Neutrophil (primary cell): Measurements from ENCODE around the gene DNAJC17.

Experiments used
- H3K27ac ChIP-seq: fragments of 200-600 bp; sonication (generic); 2 replicates; pipeline ENCODE4 v1.5.1; 2016; ENCODE audit warnings: mild to moderate bottlenecking, moderate library complexity
- H3K27me3 ChIP-seq: fragments of 200-600 bp; sonication (generic); 2 replicates; pipeline ENCODE4 v1.6.0; 2016; ENCODE audit warnings: mild to moderate bottlenecking
- H3K36me3 ChIP-seq: fragments of 200-600 bp; sonication (generic); 2 replicates; pipeline ENCODE4 v1.5.1; 2017
- H3K4me1 ChIP-seq, 2 experiments: fragments of 200-600 bp in 1 of 2; sonication (generic) in 1 of 2; 1 replicate in 1 of 2; 2 replicates in 1 of 2; pipeline versions ENCODE4 v1.5.1 to v1.6.1; 2013 to 2016; ENCODE audit warnings: low read depth in 1 of 2, low read length in 1 of 2, mild to moderate bottlenecking in 1 of 2, moderate library complexity in 1 of 2; ENCODE audit not compliant: control insufficient read depth in 1 of 2, insufficient read depth in 1 of 2
- H3K4me3 ChIP-seq, 2 experiments: fragments of 200-600 bp in 1 of 2; sonication (generic) in 1 of 2; 1 replicate in 1 of 2; 2 replicates in 1 of 2; pipeline ENCODE4 v1.5.1; 2013 to 2016; ENCODE audit warnings: low read depth in 1 of 2, low read length in 1 of 2, mild to moderate bottlenecking in 1 of 2, moderate library complexity in 1 of 2
- H3K9me3 ChIP-seq: fragments of 200-600 bp; sonication (generic); 2 replicates; pipeline ENCODE4 v1.5.1; 2016
- TF ChIP-seq, protein P1 (sequence below): fragments of 200-600 bp; sonication (generic); IDR thresholded peaks from 2 replicates; pipeline ENCODE4 v1.5.1; 2016; ENCODE audit warnings: antibody characterized with exemption

The DNAJC17 gene

DNA sequence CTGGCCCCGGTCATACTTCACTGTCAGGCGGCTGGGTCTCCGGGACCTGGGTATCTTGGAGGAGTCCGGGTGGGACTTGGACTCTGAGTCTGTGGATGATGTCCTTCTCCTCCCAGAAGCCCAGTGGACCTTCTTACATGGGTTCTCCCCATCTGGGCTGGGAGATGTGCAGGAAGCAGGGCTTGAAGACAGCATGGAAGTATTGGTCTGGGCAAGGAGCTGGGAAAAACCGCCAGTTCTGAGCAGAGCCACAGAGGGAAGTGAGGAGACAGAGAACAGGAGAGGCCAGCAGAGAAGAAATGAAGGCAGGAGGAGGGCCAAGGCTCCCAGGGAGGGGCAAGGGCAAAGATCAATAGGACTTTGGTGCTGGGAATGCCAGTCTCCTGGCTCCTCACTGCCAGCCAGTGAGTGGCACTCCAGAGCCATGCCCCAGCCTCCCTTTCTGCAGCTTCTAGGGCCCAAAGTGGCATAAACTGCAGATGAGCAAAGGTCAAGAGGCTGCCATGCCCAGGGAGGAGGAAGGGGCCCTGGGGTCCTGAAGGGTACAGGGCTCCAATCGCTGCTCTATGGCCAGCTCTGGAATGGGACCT lies 21.3 kb upstream of the DNAJC17 start, which contains the start of gene PPP1R14D:
Gene PPP1R14D, minus strand, starts transcription at position 262 of the 590 bp plus-strand sequence. Its CDS starts 67 bp downstream, at position 195.
- TF ChIP-seq, protein P1, sequence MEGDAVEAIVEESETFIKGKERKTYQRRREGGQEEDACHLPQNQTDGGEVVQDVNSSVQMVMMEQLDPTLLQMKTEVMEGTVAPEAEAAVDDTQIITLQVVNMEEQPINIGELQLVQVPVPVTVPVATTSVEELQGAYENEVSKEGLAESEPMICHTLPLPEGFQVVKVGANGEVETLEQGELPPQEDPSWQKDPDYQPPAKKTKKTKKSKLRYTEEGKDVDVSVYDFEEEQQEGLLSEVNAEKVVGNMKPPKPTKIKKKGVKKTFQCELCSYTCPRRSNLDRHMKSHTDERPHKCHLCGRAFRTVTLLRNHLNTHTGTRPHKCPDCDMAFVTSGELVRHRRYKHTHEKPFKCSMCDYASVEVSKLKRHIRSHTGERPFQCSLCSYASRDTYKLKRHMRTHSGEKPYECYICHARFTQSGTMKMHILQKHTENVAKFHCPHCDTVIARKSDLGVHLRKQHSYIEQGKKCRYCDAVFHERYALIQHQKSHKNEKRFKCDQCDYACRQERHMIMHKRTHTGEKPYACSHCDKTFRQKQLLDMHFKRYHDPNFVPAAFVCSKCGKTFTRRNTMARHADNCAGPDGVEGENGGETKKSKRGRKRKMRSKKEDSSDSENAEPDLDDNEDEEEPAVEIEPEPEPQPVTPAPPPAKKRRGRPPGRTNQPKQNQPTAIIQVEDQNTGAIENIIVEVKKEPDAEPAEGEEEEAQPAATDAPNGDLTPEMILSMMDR, result no peak
- no peaks in the 10 kb centered on the region for H3K4me1 ChIP-seq
- H3K36me3 ChIP-seq, result no peaks in the 10 kb centered on the region

DNA sequence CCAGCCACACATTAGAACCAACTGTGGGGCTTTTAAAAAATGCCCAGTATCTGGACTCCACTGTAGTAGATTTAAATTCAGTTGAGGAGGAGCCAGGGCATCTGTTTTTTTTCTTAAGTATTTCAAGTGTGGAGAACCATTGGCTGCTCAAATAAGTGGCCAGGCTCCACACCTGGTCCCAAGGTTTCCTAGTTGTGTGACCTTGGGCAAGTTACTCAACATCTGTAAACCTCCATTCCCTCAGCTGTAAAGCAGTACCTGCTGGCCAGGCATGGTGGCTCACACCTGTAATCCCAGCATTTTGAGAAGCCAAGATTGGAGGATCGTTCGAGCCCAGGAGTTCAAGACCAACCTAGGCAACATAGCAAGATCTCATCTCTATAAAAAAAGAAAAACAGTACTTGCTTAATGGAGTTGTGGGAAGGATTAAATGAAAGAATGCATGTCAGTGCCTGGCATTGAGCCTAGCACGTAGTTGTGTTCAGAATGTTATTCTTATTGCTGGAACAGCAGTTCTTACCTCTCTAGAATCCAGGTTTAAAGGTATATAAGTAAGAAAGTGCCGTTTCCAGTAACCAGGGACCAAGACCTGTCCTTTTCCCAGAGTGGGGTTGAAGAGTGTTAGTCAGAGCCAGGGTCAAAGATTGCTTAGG lies 19.3 kb upstream of the DNAJC17 start:
- Histone ChIP-seq H3K27me3 (peaks cover 8% of the 10 kb centered on the region), H3K4me3 (no peak overlapping the region), H3K9me3 (no peaks in the 10 kb centered on the region), H3K27ac (no peak overlapping the region), H3K4me1 (no peaks in the 10 kb centered on the region), H3K36me3 (no peaks in the 10 kb centered on the region)
- TF ChIP-seq, protein P1, result no peak

More for the DNA sequence above, 21.3 kb upstream of the DNAJC17 start, which contains the start of gene PPP1R14D:
- H3K4me3 ChIP-seq, result no peak within 1 kb of the TSS
- peaks cover 8% of the 10 kb centered on the region for H3K27me3 ChIP-seq
- no peak within 1 kb of the TSS for H3K27ac ChIP-seq
- no peaks in the 10 kb centered on the region for H3K9me3 ChIP-seq

DNA sequence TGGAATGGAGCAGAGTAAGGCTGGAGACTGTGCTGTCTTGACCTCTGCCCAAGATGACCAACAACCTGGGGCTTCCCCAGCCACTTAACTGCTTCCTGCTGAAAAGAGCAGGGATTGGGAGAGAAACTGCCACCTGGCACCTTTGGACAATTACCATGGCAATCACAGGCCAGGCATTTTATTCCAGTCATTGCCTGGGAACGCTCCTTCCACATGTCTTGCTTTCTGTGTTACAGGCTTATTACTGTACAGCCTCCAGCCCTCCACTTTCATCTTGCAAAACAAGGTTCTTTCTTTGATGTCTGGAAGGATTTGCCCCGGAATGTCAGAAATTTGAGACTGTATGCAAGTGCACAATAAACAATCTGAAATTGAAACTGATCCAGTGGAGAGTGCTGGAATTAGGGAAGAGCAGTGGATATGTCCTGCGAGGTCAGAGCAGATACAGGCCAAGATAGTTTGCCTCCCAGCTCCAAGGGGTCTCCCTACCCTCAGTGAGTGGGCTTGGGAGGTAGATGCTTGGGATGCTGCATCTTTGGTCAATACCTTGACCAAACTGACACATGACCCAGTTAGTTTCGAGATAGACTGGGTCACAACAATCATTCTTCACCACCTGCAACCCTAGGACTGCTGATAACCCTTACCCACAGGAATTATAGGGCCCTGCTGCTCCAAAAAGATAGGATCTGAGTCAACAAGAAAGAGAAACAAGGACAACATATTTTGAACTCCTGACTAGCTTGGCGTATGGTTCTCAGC lies 18.6 kb upstream of the DNAJC17 start:
- TF ChIP-seq, protein P1, result no peak
- no peaks in the 10 kb centered on the region for H3K36me3 ChIP-seq
- peaks cover 8% of the 10 kb centered on the region for H3K27me3 ChIP-seq
- no peak overlapping the region for H3K27ac ChIP-seq
- H3K4me1 ChIP-seq, result no peaks in the 10 kb centered on the region
- no peaks in the 10 kb centered on the region for H3K9me3 ChIP-seq
- no peak overlapping the region for H3K4me3 ChIP-seq

DNA sequence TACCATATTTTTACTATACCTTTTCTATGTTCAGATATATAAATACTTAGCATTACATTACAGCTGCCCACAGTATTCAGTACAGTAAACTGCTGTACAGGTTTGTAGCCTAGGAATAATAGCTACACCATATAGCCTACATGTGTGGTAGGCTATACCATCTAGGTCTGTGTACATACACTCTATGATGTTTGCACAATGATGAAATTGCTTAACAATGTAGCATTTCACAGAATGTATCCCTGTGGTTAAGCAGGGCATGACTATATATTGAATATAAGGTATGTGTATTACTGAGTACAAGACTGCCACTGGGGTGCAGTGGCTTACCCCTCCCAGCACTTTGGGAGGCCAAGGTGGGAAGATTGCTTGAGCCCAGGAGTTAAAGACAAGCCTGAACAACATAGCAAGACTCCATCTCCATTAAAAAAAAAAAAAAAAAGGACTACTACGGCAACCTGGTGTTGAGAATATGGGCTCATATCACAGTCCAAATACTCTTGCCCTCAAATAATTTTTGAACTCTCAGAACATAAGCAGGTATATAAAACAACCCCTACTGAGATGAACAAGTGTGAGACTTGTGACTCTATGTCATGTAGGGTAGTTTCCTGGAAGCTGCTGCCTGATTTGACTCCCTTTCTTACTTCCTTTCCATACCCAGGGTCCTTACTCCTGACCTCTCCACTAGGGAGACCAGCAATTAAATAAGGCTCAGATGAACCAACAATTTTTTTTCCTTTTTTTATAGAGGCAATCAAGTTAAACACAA lies 16.5 kb upstream of the DNAJC17 start:
- Histone ChIP-seq H3K4me1 (no peaks in the 10 kb centered on the region), H3K4me3 (no peak overlapping the region), H3K9me3 (no peaks in the 10 kb centered on the region), H3K36me3 (no peaks in the 10 kb centered on the region), H3K27me3 (peaks cover 8% of the 10 kb centered on the region), H3K27ac (no peak overlapping the region)
- TF ChIP-seq, protein P1, result no peak

DNA sequence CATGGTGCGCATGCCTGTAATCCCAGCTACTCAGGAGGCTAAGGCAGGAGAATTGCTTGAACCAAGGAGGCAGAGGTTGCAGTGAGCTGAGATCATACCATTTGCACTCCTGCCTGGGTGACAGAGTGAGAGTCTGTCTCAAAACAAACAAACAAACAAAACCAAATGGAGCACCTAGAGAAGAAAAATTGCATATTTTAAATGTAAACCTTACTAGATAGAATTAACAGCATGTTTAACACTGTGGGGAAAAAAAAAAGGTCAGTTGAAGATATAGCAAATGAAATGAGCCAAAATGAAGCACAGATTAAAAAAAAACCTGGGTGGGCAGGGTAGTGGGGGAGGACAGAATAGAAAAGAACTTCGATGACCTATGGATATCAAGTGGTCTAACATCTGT lies 13.9 kb upstream of the DNAJC17 start:
- no peaks in the 10 kb centered on the region for H3K4me1 ChIP-seq
- H3K27ac ChIP-seq, result no peak overlapping the region
- no peak overlapping the region for H3K4me3 ChIP-seq
- TF ChIP-seq, protein P1, result no peak
- no peaks in the 10 kb centered on the region for H3K36me3 ChIP-seq
- no peaks in the 10 kb centered on the region for H3K27me3 ChIP-seq
- H3K9me3 ChIP-seq, result no peaks in the 10 kb centered on the region
